NCI-H1417 treated with DMSO at 0.1 percent for 48 hours (cell line): ENCODE measurements around the gene FAM53C.
"Not testable (repeated sequence)": the region's sequence is repeated elsewhere in the genome, so short reads cannot be mapped to it uniquely, and the experiment has no call there.

Experiments
- DNase-seq: peaks from one replicate; lab custom pipeline; 2025; lab: John Stamatoyannopoulos, UW

Gene FAM53C

GRCh38 chr5:138351056-138351455 is 13.0 kb downstream of the FAM53C start:
- DNase-seq: no peak

GRCh38 chr5:138351517-138351916 is 13.5 kb downstream of the FAM53C start:
- DNase-seq: no peak

- peak; percentile 28 for DNase-seq
Measured at GRCh38 chr5:138352071-138352721, 14.1 kb downstream of the FAM53C start, which contains the start of gene KDM3B. Gene KDM3B, plus strand, starts transcription at chr5:138352685. Its CDS starts 111 bp downstream, at chr5:138352796.

GRCh38 chr5:138352722-138353559 is 14.9 kb downstream of the FAM53C start:
- DNase-seq: no peak

- DNase-seq: no peak
Measured at GRCh38 chr5:138353560-138354080, 15.6 kb downstream of the FAM53C start.

GRCh38 chr5:138354387-138354786 is 16.3 kb downstream of the FAM53C start:
- DNase-seq: no peak

GRCh38 chr5:138354926-138355378 is 16.9 kb downstream of the FAM53C start:
- DNase-seq: no peak

- no peak for DNase-seq
Measured at GRCh38 chr5:138359621-138360020, 21.6 kb downstream of the FAM53C start.

- no peak for DNase-seq
Measured at GRCh38 chr5:138360941-138361452, 22.9 kb downstream of the FAM53C start.

GRCh38 chr5:138364576-138364975 is 26.5 kb downstream of the FAM53C start:
- DNase-seq: no peak

GRCh38 chr5:138366632-138367382 is 28.7 kb downstream of the FAM53C start:
- no peak for DNase-seq

GRCh38 chr5:138369261-138369660 is 31.2 kb downstream of the FAM53C start:
- DNase-seq: no peak

- DNase-seq: no peak
Measured at GRCh38 chr5:138369706-138370105, 31.6 kb downstream of the FAM53C start.

GRCh38 chr5:138370537-138370936 is 32.5 kb downstream of the FAM53C start:
- no peak for DNase-seq

- DNase-seq: no peak
Measured at GRCh38 chr5:138371454-138371853, 33.4 kb downstream of the FAM53C start.

GRCh38 chr5:138372225-138372624 is 34.2 kb downstream of the FAM53C start:
- no peak for DNase-seq

GRCh38 chr5:138372653-138373052 is 34.6 kb downstream of the FAM53C start:
- no peak for DNase-seq

GRCh38 chr5:138382347-138382746 is 44.3 kb downstream of the FAM53C start:
- DNase-seq: no peak

GRCh38 chr5:138385660-138386059 is 47.6 kb downstream of the FAM53C start:
- no peak for DNase-seq

- no peak for DNase-seq
Measured at GRCh38 chr5:138386290-138386689, 48.2 kb downstream of the FAM53C start.

GRCh38 chr5:138389332-138389731 is 51.3 kb downstream of the FAM53C start:
- no peak for DNase-seq

- not testable (repeated sequence) for DNase-seq
Measured at GRCh38 chr5:138389911-138390310, 51.8 kb downstream of the FAM53C start.
